ENCODE data around the gene NOLC1.

- no peak for TF ChIP-seq POLR2A (IDR thresholded peaks at IDR 0.05; ENCODE audit: low read depth, low read length)
- TF ChIP-seq POLR2AphosphoS5 (IDR thresholded peaks at IDR 0.05; ENCODE audit: low read depth, low read length) = no peak
- no peak for TF ChIP-seq TAF1 (IDR thresholded peaks at IDR 0.05; ENCODE audit: borderline replicate concordance, low read depth, low read length)
Measured at GRCh38 chr10:102140218-102140617, 12.0 kb upstream of the NOLC1 start.
